ENCODE measurements around the gene FAM83E. TPM values are rescaled to one million over a fixed set of nuclear protein-coding genes. Genes with fewer than 3 reads are reported as not detected.
A peak's percentile ranks its signal among the peaks of the same experiment; 100 is the strongest.

The FAM83E gene
- total and polyA plus RNA-seq, 2 donors (not counting 1 experiment from before 2014, with no cell fraction given), result 0.15 to 4.1 TPM

DNA sequence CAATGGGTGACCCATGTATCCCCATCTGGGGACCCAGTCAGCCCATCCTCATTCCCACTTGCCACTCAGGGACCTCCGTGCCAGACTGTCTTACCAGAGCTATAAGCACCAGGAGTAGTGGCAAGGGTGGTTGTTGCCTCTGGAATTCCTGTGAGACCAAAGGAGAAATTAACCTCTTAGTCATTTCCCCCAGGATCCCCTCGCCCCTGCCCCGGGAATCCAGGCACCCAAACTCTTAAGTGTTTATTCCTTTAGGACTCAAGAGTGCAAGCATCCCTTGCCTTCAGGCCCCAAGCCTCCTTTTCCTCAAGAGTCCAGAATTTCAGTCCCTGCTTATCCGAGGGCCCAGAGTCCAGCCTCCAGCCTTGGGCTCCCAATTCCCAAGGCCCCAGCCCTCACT, 48.8 kb upstream of the FAM83E start:
- ChIA-PET POLR2A (no interaction called here), CTCF (no interaction called here)
- ATAC-seq (ENCODE audit: low read depth) (no peak), DNase-seq (no peak)
- no peaks in the 10 kb centered on the region for H3K27me3 ChIP-seq (replicated peaks in 1 of 4; ENCODE audit: control extremely low read depth in 1 of 4, control insufficient read depth in 3 of 4, insufficient read depth in 4 of 4, low read length in 3 of 4)
- H4K20me1 ChIP-seq (ENCODE audit: control insufficient read depth, insufficient read depth, low read length, poor library complexity, severe bottlenecking), result no peaks in the 10 kb centered on the region
- H3K4me2 ChIP-seq (replicated peaks; ENCODE audit: low read depth, low read length, poor library complexity, severe bottlenecking), result no peak overlapping the region
- H3K27ac ChIP-seq (ENCODE audit: low read length in 2 of 2), result no peak overlapping the region
- H3K9me3 Mint-ChIP-seq (ENCODE audit: insufficient read depth), result no peaks in the 10 kb centered on the region
- H3K9ac ChIP-seq (ENCODE audit: low read length), result no peak overlapping the region
- H3K4me1 Mint-ChIP-seq, result peaks cover 16% of the 10 kb centered on the region
- no peaks in the 10 kb centered on the region for H3K36me3 ChIP-seq (replicated peaks in 1 of 2; ENCODE audit: control extremely low read depth in 1 of 2, control insufficient read depth in 1 of 2, extremely low read depth in 1 of 2, insufficient read depth in 2 of 2, low read length in 1 of 2)
- intact Hi-C loops (cut with micrococcal nuclease), result no loop called here
- H3K79me2 ChIP-seq (ENCODE audit: control insufficient read depth, insufficient read depth, low read length), result no peaks in the 10 kb centered on the region
- H3K4me3 Mint-ChIP-seq, result no peak overlapping the region
- 89% methylated on average over 3 of the region's 4 CpGs for WGBS (ENCODE audit: insufficient coverage)
- peaks cover 8 to 19% of the 10 kb centered on the region in 2 donors for H3K4me1 ChIP-seq (ENCODE audit: control insufficient read depth in 2 of 2, insufficient read depth in 2 of 2, low read length in 2 of 2)
- H3K4me3 ChIP-seq (ENCODE audit: control extremely low read depth in 1 of 5, extremely low read depth in 1 of 5, insufficient read depth in 1 of 5, low read depth in 2 of 5, low read length in 4 of 5), result no peak overlapping the region
- H3K27me3 Mint-ChIP-seq, result no peaks in the 10 kb centered on the region
- H3K9me3 ChIP-seq (ENCODE audit: control extremely low read depth in 1 of 3, control insufficient read depth in 2 of 3, insufficient read depth in 1 of 3, low read length in 2 of 3), result peaks cover 0 to 3% (median 0%) of the 10 kb centered on the region in 3 donors
- no peak overlapping the region for H2AFZ ChIP-seq (ENCODE audit: insufficient read depth, low read depth, low read length, poor library complexity, severe bottlenecking)
- no peak overlapping the region for H3K27ac Mint-ChIP-seq
- TF ChIP-seq, protein P1, sequence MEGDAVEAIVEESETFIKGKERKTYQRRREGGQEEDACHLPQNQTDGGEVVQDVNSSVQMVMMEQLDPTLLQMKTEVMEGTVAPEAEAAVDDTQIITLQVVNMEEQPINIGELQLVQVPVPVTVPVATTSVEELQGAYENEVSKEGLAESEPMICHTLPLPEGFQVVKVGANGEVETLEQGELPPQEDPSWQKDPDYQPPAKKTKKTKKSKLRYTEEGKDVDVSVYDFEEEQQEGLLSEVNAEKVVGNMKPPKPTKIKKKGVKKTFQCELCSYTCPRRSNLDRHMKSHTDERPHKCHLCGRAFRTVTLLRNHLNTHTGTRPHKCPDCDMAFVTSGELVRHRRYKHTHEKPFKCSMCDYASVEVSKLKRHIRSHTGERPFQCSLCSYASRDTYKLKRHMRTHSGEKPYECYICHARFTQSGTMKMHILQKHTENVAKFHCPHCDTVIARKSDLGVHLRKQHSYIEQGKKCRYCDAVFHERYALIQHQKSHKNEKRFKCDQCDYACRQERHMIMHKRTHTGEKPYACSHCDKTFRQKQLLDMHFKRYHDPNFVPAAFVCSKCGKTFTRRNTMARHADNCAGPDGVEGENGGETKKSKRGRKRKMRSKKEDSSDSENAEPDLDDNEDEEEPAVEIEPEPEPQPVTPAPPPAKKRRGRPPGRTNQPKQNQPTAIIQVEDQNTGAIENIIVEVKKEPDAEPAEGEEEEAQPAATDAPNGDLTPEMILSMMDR (IDR thresholded peaks at IDR 0.05), result no peak
- TF ChIP-seq EZH2 (IDR thresholded peaks at IDR 0.05; ENCODE audit: borderline replicate concordance, insufficient read depth, low read depth, low read length, poor library complexity, severe bottlenecking), result no peak

DNA sequence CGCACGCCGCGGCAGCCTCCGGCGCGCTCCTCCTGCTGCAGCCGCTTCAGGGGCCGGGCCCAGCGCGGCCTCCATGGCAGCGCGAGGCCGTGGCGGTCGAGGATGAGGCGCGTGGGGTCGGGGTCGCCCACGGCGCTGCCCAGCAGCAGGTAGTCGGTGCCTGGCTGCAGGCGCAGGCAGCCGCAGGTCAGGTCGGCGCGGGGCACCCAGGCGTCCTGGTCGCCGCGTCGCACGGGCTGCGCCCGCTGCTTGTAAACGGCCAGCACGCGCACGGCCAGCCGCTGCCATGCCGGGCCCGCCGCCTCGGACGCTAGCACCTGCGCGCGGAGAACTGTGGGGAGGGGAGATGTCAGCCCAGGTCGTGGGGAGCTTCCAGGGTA, 46.8 kb upstream of the FAM83E start:
- ATAC-seq (ENCODE audit: low read depth), result no peak
- POLR2A ChIA-PET, result interaction anchor here (1.0 to 1.6 kb wide), 2 partner anchors 12 to 16 kb away, joined by 3 to 5 read pairs; partner anchors contain the start of gene CA11
- WGBS (ENCODE audit: insufficient coverage), result 95% methylated on average over 44 of the region's 50 CpGs
- Histone ChIP-seq H3K27me3 (replicated peaks in 1 of 4; ENCODE audit: control extremely low read depth in 1 of 4, control insufficient read depth in 3 of 4, insufficient read depth in 4 of 4, low read length in 3 of 4) (no peaks in the 10 kb centered on the region), H3K9me3 (ENCODE audit: control extremely low read depth in 1 of 3, control insufficient read depth in 2 of 3, insufficient read depth in 1 of 3, low read length in 2 of 3) (no peaks in the 10 kb centered on the region), H3K4me2 (replicated peaks; ENCODE audit: low read depth, low read length, poor library complexity, severe bottlenecking) (peak overlapping the region; percentile 74), H3K36me3 (replicated peaks in 1 of 2; ENCODE audit: control extremely low read depth in 1 of 2, control insufficient read depth in 1 of 2, extremely low read depth in 1 of 2, insufficient read depth in 2 of 2, low read length in 1 of 2) (no peaks in the 10 kb centered on the region), H2AFZ (ENCODE audit: insufficient read depth, low read depth, low read length, poor library complexity, severe bottlenecking) (peak overlapping the region; percentile 85), H3K4me3 (ENCODE audit: control extremely low read depth in 1 of 5, extremely low read depth in 1 of 5, insufficient read depth in 1 of 5, low read depth in 2 of 5, low read length in 4 of 5) (no peak overlapping the region), H3K9ac (ENCODE audit: low read length) (no peak overlapping the region), H3K27ac (ENCODE audit: low read length in 2 of 2) (no peak overlapping the region), H3K79me2 (ENCODE audit: control insufficient read depth, insufficient read depth, low read length) (no peaks in the 10 kb centered on the region), H3K4me1 (ENCODE audit: control insufficient read depth in 2 of 2, insufficient read depth in 2 of 2, low read length in 2 of 2) (peaks cover 8 to 19% of the 10 kb centered on the region in 2 donors), H4K20me1 (ENCODE audit: control insufficient read depth, insufficient read depth, low read length, poor library complexity, severe bottlenecking) (no peaks in the 10 kb centered on the region)
- Mint-ChIP-seq H3K27me3 (no peaks in the 10 kb centered on the region), H3K4me3 (no peak overlapping the region), H3K9me3 (ENCODE audit: insufficient read depth) (no peaks in the 10 kb centered on the region), H3K27ac (no peak overlapping the region), H3K4me1 (peaks cover 16% of the 10 kb centered on the region)
- no peak for DNase-seq
- TF ChIP-seq, protein P1 (IDR thresholded peaks at IDR 0.05), result no peak
- no peak for TF ChIP-seq EZH2 (IDR thresholded peaks at IDR 0.05; ENCODE audit: borderline replicate concordance, insufficient read depth, low read depth, low read length, poor library complexity, severe bottlenecking)
- intact Hi-C loops (cut with micrococcal nuclease), result loop anchor here (1.0 to 2.0 kb wide), 5 partner anchors 14 to 53 kb away; partner anchors contain the start of genes CA11, RPL18 and SPHK2
- CTCF ChIA-PET, result no interaction called here

All from B cell (primary cell).